Dermis blood vessel endothelial cell (primary cell): Measurements from ENCODE around the gene NAA80. TPM values are rescaled to one million over a fixed set of nuclear protein-coding genes. Genes with fewer than 3 reads are reported as not detected.

ENCODE experiments used
- DNase-seq: peaks from one replicate; pipeline ENCODE4 v3.0.0; 2010
- total RNA-seq: library from RNA; depleted of rRNA; stranded (reverse); fragments of >200 nt; gene quantifications from 2 replicates; pipeline ENCODE4 v1.2.3, GENCODE V29; 2014

NAA80 gene
- total RNA-seq, 1 donor from 2014 or later, result 4.9 TPM

DNA sequence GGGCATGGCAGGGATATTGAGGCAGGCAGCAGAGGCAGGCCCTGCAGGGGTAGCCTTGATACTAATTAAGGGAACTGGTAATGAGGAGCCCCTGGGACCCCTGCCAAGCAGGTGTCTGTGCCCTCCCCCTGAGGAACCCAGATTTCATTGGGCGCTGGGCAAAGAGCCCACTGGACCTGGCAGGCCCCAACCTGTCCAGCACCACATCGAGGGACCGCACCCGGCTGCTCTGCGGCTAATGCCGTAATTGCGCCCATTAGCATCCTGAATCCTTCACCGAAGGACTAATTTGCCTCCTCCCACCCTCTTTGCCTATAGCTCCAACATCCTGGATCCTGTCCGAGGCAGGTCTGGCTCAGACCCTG lies 44.0 kb downstream of the NAA80 start:
- DNase-seq, result no peak

DNA sequence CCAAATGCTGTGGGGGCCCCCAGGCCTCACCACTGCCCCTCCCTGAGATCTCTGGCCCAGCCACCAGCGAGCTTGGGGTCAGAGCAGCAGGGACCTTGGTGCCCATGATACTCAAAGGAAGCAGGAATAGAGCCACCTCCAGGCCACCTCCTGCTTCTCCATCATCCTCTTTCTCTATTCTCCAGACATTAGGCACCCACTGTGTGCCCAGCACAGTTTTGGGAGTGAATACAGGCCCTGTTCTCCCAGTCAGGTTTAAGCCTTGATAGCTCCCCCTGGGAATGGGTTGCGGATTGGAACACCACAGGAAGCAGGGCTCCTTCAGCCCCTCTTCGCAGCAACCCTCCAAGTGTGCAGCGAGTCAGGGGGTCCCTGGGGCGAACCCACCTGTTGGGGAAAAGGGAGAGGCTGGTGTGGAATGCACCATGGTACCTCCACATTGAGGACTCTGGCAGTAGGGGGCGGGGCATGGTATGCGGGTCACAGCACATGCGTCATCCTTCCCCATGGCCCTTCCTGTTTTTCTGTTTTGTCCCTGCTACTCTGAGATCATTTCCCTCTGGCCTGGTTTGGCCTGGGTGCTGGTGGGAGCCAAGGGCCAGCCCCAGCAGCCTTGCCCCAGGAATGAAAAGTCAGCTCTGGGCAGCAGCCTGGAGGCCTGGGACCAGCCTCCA lies 44.5 kb downstream of the NAA80 start:
- DNase-seq, result peak; percentile 94

DNA sequence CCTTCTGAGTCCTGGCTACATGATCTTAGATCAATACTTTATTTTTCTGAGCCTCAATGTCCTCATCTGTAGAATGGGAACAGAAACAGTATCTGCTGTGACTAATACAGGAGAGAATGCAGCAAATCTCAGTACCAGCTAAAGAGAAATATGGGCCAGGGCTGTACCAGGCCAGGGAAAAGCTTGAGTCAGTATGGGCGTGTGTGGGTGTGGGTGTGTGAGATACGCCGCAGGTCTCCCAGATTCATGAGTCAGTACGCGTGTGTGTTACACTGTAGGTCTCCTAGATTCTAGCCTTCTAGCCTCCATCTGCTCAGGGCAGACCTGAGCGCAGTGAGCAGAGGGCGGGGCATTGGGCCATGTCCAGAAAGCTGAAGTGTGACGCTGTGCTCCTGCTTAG lies 48.0 kb downstream of the NAA80 start:
- DNase-seq, result peak; percentile 79

GRCh38 chr3:50250514-50250913 lies 48.7 kb downstream of the NAA80 start:
- no peak for DNase-seq

GRCh38 chr3:50249457-50249856 lies 49.7 kb downstream of the NAA80 start:
- no peak for DNase-seq

GRCh38 chr3:50248387-50248786 lies 50.8 kb downstream of the NAA80 start:
- peak; percentile 76 for DNase-seq

DNA sequence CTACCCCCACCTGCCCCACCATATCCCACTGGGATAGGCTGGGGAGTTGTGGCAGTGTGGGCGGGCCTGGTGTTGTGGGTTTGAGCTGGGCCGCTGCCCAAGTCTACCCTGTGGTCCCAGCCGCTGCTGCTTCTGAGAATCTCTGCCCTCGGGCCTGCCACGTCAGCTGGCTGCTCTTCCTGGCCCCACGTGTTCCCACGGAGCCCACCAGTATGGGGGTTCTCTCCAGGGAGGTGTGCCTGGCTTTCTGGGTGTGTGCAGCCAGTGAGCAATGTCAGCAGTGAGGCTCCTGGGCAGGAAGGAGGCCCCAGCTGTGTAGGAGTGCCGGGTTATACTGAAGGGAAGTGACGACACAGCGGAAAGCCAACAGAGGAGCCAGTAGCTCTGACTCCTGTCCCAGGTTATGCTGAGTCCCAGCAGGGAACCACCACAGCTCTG lies 52.7 kb downstream of the NAA80 start:
- DNase-seq, result peak; percentile 87

Other genes starting within 250 kb of the NAA80 start
- 201 and 249 TPM in 2 replicates for gene RBM5, start 210.5 kb downstream of the NAA80 start, total RNA-seq
- gene SEMA3F, start 144.1 kb downstream of the NAA80 start, total RNA-seq, result 44.6 and 79.4 TPM in 2 replicates
- gene GNAT1, start 107.8 kb downstream of the NAA80 start, total RNA-seq, result not detected in 2 replicates
- not detected in 2 replicates for gene SLC38A3, start 94.1 kb downstream of the NAA80 start, total RNA-seq
- 624 and 776 TPM in 2 replicates for gene GNAI2, start 63.2 kb downstream of the NAA80 start, total RNA-seq
- 0.51 and 1.4 TPM in 2 replicates for gene SEMA3B, start 30.3 kb downstream of the NAA80 start, total RNA-seq
- gene LSMEM2, start 20.3 kb downstream of the NAA80 start, total RNA-seq, result not detected in 2 replicates
- 92.2 and 113 TPM in 2 replicates for gene IFRD2, start 7.0 kb downstream of the NAA80 start, total RNA-seq
- 24.0 and 28.1 TPM in 2 replicates for gene HYAL3, start within 50 bp of the NAA80 start, total RNA-seq
- 11.4 and 30.6 TPM in 2 replicates for gene HYAL1, start 4.2 kb upstream of the NAA80 start, total RNA-seq
- 600 and 601 TPM in 2 replicates for gene HYAL2, start 23.3 kb upstream of the NAA80 start, total RNA-seq
- 19.7 and 20.8 TPM in 2 replicates for gene TUSC2, start 28.8 kb upstream of the NAA80 start, total RNA-seq
- 21.7 and 28.8 TPM in 2 replicates for gene RASSF1, start 41.4 kb upstream of the NAA80 start, total RNA-seq
- gene ZMYND10, start 46.3 kb upstream of the NAA80 start, total RNA-seq, result 0.05 TPM in 1 of 2 replicates, not detected in the other
- 14.0 and 16.8 TPM in 2 replicates for gene NPRL2, start 51.4 kb upstream of the NAA80 start, total RNA-seq
- gene CYB561D2, start 51.5 kb upstream of the NAA80 start, total RNA-seq, result 26.2 and 30.0 TPM in 2 replicates
- gene TMEM115, start 60.1 kb upstream of the NAA80 start, total RNA-seq, result 60.3 and 61.6 TPM in 2 replicates
- not detected in 2 replicates for gene CACNA2D2, start 204.2 kb upstream of the NAA80 start, total RNA-seq